GM18502 (cell line): ENCODE results near the gene THYN1.

Experiments used
- ATAC-seq: cut with Tn5 transposase; IDR thresholded peaks from one replicate; pipeline ENCODE4 v1.9.1; 2021; ENCODE audit warnings: mild to moderate bottlenecking; ENCODE audit not compliant: unreplicated experiment, poor library complexity

Gene THYN1

DNA sequence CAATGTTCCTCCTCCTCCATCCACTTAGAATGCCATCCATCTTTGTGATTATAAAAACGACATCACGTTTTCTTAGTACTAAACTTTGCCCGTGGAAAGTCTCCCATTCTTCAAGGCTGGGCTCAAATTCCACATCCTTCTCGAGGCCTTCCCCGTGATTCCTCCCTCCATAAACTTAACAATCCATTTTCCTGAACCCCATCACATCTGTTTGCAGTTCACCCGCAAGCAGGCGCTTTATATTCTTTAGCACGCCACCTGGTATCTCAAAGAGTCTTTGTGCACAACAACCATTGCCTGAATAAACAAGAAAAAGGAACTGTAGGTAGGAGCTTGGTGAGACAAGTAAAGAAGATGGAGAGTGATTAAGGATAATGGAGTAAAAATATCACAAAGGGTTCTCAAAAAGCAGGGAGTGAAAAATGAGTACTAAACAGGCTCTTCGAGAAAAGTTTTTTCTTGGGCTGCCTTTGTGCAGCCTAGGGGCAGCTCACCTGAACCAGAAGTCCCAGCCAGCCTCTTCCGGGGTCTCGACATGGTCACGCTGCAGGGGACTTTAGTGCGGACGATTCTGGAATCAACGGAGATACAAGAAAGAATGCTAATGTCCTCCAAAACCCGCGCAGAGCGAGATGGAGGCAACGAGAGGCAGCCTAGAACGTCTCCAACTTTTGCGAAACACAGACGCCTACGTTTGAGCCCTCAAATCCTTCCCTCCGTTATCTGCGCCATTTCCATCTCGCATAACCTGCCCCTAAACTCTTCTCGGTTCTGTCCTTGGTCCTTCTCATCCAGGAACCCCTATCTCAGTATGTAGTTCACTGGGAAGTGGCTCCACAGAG lies 585 bp downstream of the THYN1 start:
- peak; percentile 32 for ATAC-seq

DNA sequence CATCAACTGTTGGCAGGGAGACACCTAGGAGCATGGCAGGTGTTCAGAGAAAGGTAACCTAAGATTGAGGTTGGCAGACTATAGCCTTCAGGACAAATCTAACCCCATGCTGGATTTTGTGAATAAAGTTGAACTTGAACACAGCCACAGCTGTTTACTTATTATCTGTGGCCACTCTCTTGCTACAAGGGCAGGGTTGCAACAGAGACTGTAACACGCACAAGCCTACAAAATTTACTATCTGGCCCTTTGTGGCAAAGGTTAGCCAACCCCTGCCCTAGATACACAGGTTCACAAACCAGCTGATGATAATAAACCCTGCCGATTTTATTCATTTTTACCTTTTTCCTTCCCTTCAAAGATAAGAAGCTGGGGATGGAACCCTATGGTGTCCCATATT lies 2.5 kb downstream of the THYN1 start:
- ATAC-seq: no peak

DNA sequence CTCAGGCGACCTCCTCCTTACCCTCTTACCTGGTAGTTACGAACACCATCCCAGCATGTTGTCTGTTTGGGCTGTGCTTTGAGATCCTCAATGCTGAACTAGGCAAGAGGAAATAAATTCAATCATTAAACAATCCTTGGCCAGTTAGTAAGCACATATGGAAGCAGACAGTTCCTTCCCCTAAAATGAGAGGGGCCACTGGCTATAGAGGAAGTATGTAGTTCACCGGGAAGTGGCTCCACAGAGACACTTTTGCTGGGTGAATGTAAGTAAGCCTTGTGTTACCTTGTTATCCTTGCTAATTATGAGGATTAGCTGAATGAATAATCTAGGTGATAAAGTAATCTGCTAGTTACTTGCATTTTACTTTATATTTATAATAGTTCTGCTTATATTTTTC lies 2.9 kb downstream of the THYN1 start:
- ATAC-seq: no peak

DNA sequence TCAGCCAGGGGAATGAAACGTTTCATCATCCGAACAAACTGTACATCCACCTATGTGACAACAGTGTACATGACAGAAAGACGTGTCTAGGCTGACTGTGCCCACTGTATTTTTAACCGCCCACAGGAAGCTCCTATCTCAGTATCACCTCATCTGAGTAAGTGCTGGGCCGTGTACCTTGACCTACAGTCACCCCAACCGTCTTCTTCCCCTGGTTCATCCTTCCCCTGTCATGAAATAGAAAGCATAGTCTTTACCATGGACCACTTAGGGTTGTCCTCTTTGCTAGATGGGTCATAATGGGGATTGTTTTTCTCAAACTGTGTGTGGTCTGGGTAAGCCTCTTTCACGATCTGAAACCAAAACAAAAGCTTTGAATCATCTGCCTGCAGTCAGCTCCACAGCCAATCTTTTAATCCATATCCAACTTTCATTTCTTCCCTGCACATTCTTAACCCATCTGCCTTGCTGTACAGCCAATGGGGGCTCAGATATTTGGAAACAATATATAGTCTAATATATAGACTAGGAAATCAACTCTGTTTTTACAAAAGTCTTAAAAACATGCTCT lies 4.2 kb downstream of the THYN1 start:
- ATAC-seq: no peak

DNA sequence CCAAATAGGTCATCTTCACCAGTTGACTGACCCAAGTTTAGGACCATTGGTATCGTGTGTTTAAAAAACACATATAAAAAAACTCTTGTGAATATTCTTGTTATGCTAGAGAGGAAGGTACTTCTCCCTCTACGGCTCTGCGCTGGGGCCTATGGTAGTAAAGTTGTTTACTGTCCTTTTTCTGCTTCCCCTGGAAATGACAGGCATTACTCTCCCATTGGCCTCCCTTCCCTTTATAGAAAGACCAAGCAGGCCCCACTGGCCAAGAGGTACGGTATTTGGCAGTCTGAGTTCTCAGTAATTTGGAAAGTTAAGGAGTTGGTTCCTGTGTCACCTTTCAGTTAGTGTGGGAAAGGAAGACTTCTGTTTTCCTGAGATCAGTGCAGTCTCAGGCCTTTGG lies 6.5 kb downstream of the THYN1 start:
- ATAC-seq: no peak

DNA sequence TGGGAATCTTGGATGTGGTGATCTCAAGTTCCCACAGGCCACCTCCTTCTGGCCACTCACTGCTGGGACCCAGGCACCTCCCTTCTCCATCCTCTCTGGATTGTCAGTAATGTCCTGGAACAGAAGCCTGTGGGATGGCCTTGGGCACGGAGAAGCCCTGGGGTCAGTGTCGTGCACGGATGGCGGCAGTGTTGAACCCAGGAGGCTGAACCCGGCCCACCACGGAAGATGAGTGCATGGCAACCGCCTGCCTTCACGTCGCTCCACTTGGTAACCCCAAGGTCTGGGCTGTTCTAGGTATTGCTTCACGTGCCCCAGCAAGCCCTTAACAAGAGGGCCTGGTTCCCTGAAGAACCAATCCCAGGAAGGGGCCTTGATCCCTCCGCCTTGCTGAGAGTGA lies 7.1 kb downstream of the THYN1 start:
- no peak for ATAC-seq

DNA sequence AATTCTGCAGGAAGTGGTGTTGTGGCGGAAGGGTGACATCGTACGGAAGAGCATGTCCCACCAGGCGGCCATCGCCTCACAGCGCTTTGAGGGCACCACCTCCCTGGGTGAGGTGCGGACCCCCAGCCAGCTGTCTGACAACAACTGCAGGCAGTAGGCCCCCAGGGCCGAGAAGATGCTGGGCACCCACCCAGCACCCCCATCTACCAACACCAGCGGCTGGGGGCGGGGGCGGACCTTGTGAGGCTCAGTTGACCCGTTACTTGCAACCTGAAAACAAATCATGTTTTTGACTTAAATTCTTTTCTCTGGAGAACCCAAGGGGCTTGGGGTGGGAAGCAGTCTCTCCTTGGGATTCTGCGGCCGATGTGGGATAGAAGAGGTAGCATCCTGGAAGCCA lies 7.7 kb downstream of the THYN1 start:
- no peak for ATAC-seq

DNA sequence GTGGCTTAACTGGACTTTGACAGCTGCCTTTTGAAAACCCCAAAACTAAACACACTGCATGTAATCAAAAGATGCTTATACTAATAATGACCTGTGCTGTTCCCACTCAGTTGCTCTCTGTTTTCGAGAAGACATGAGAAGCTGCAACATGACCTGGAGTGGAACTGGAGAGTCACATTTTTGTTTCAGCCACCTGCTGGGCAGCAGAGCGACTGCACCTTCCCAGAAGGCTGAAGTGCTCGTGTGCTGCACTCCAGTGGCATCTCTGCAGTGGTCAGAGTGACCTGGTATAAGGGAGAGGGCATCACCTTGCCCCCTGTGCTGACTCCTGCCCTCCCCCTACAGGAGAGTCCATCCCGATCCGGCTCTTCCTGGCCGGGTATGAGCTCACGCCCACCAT lies 8.6 kb downstream of the THYN1 start:
- peak; percentile 84 for ATAC-seq

DNA sequence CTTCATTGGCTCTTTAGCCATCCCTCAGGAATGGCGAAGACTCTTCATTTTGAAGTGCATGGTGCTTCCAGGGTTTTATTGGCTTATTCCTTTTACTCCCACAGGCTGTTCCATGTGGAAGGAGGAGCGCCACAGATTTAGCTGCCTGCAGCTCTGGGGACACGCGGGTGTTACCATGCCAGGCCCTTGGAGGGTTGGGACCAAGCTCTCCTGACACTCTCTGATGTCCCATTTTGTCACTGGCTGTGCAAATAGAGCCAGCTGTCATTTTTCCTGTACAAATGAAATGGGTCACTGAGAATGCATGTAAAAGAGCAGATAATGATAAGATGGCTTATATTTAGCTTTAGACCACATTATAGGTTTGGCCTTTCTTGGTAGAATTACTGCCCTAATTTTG lies 9.2 kb downstream of the THYN1 start:
- ATAC-seq: no peak

DNA sequence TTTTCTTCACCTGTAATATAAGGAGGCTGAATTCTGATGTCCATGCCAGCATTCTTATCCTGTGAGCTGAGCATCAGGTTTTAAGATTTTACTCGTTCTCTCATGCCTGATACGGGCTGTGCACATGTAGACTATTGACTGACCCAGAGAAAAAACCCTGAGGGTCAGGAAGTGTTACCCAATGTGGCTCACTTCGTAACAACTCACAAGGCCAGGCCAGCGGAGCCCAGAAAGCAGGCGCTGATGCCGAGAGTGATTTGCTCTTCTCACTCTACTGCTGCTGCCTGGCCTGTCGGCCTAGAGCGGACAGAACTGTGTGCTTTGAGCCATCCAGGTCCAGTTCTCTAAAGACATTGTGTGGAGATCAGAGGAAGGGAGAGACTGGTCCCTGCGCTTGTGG lies 10.8 kb downstream of the THYN1 start:
- no peak for ATAC-seq

DNA sequence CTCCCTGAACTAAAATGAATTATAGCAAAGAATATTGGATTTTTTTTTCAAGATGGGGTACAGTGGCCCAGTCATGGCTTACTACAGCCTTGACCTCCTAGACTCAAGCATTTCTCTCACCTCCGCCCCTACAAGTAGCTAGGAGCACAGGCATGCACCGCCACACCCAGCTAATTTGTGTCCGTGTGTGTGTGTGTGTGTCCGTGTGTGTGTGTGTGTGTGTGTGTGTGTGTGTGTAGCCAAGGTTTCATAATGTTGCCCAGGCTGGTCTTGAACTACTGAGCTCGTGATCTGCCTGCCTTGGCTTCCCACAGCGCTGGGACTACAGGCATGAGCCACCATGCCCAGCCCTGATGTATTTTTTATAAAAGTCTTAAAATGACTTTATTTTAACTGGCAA lies 12.6 kb downstream of the THYN1 start:
- ATAC-seq: no peak

DNA sequence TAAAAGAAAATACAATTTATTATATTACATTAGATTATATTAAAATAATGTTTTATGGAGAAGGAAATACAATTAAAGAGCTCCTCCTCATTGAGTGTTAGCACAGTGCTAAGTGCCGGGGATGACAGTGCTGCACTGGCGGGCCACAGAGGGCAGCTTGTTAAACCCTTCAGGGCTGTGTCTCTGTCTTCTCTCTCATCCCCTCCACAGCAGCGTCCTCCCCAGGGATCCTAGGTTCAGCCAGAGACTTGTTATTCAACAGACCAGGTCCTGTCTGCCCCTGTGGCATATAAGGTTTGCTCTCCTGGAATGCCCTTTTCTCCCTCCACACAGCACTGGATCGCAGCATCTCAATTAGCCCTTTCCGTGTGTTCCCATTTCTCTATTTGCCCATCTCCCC lies 14.2 kb downstream of the THYN1 start:
- ATAC-seq: no peak

DNA sequence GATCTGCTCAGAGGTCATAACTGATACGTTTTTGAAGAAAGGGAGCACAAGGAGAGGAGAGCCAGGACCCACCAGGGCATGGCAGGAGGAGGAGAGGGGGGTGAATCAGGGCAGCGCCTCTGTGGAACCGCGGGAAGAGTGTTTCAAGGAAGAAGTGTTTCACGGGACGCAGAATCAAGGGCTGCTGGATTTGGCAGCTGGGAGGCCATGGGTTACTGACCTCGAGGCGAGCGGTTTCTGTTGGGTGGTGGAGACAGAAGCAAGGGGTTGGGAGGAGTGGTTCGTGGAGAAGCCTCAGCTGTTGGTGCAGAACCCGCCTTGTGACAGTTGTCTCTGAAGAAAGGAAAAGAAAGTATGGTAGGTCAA lies 15.6 kb downstream of the THYN1 start:
- no peak for ATAC-seq

DNA sequence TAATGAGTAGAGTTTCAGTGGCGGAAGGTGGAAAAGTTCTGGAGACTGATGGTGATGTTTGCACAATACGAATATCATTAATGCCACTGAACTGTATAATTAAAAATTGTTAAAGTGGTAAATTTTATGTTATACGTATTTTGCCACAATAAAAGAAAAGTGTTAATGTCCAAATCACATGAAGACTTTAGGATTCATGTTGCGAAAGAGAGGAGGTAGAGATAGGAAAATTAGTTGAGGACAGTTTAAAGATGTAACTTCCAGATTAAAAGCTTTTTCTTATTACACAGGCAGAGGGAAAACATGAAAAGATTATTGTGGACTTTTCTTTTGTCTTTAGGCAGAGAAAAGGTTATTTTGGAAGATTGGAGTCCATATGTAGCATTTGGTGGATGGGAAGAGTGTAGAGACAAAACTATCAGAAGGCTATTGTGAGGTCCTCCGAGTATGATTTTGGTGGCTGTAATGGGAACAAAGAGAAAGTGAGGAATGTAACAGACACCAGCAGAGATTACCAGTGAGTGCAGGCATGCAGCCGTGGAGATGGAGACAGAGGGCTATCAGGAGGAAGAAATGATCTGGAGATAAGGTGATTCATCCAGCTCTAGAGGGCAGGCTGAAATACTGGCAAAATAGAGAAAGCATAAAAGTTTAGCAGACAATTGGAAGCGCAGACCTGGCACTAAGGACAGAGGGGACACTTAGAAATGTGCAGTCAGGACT lies 16.2 kb downstream of the THYN1 start:
- ATAC-seq: no peak

DNA sequence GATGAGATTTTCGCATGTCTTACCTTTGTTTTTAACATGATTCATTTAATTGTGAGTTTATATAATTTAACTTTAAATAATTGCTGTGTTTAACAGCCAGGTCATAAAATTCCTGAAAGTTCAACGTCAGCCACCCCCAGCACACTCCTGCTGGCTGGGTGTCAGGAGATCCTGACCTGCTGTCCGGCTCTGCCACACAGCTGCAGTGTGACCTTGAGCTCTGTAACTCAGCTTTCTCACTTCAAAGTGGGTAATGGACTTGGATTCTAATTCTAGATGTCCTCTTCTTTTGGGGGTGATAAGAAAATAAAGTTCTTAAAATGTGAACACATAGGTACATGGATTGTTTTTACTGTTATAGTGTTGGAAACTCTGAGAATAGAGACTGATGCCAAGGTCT lies 17.8 kb downstream of the THYN1 start:
- ATAC-seq: no peak

DNA sequence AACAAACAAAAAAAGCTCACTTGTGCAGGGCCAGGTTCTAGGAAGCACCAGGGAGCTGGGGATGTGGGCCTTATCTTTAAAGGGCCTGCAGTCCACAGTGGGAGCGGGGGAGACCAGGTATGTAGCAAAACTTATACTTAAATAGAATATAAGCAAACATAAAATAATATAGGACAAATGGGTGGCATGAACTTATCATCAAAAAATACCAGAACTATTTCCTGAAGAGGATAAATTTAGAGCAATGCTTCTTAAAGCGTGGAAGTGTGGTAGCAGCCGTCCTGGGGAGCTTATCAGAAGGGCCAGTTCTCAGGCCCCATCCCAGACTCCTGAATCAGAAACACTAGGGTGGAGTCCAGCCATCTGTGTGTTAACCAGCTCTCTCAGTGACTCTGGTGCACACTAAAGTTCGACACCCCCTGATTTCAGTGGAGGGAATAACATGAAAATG lies 19.4 kb downstream of the THYN1 start:
- ATAC-seq: no peak

DNA sequence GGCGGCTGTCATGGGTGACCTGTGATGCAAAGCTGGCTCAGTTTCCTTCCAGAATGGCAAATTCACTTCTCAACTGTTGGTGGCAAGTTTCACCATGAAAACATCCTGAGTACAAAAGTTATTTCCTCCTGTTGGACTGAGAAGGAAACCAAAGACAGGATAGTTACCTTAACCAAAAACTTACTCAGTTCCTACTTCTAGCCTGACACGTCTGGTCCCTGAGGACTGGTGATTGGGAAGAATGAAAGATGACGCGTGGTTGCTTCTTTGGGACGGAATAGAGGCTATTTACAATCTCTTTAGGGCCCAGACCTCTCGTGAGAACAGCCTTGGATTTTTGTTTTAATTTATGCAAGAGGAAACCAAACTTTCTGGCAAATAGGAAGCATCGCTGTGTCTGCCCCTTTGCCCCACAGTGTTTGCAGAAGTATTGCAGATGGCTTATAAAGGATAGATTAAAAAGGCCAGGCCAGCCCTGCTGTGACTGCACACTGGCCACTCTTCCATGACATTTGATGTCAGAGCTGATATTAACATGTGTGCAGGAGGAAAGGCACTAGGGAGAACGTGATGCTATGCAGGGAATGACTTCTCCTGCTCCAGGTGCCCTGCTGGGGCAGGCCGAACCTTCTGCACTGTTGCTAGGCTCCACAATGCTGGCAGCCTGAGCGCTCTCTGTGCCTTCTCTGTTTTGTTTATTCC lies 21.0 kb downstream of the THYN1 start:
- ATAC-seq: no peak

DNA sequence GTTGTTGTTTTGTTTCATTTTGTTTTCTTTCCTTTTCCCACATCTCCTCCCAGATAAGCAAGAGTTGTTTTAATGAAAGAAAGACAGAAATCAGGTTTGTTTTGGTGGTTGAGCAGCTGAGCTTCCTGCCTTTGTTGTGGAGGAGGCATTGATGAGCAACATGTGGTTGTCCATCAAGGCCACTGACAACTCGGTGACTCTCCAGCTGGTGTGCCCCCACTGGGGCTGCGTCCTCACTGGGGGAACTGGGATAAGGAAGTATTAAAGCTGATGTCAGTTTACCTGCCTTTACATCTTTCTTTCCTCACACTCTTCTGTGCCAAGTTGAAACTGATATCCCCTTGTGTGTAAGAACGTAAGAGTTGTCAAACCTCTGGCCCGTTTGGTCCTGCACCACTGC lies 22.8 kb downstream of the THYN1 start:
- no peak for ATAC-seq

DNA sequence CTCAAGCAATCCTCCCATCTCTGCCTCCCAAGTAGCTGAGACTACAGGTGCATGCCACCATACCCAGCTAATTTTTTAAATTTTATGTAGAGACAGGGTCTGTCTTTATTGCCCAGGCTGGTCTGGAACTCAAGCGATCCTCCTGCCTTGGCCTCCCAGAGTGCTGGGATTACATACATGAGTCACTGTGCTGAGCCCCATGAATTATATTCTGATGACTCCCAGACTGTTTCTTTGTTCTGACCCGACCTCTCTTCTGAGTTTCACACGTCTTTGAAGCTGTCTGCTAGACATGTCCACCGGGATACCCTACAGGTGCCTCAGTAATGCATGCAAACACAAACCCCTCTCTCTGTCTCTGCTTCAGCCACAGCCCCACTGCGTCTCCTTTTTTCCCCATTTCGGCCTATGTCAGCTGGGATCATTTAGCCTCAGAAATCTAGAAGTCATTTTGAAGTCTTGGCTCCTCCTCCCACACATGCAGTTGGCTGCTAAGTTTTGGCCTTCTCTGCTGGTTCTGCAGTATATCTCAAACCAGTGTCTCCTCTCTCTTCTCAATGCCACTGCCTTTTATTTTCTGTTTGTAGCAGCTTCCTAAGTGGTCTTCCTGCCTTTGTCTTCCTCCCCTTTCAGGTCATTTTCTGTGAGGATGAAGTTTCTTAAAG lies 23.9 kb downstream of the THYN1 start:
- no peak for ATAC-seq

DNA sequence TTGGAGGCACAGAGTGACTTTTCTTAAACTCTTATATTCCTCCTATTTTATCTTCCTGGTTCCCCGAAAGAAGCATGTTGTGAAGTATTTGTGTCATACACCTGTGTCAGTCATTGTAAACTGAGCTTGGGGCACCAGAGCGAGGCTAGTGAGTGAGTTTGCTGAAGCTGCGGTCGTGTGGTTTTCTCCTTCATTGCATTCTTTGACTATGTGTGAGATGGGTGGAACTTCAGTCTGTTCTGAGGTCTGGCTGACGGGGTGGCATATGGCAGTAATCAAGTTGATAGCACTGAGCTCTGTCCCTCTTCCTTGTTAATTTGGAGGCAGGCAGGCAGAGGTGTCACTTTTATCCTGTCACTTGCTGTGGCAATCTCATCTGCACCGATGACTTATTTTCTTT lies 24.5 kb downstream of the THYN1 start:
- ATAC-seq: peak; percentile 54
